HG03457 (cell line): ENCODE data around the gene DKK1.

ENCODE experiments used
- ATAC-seq: cut with Tn5 transposase; IDR thresholded peaks from one replicate; pipeline ENCODE4 v1.9.1; 2021; ENCODE audit warnings: moderate number of reproducible peaks; ENCODE audit not compliant: unreplicated experiment

DKK1 gene

GRCh38 chr10:52313933-52314821, at the start of gene DKK1:
TSS of gene DKK1 (plus strand) at chr10:52314281. CDS start at chr10:52314435, 154 bp downstream.
- ATAC-seq, result no peak

GRCh38 chr10:52265131-52265926, 48.8 kb upstream of the DKK1 start:
- ATAC-seq, result no peak

GRCh38 chr10:52266858-52267257, 47.2 kb upstream of the DKK1 start:
- no peak for ATAC-seq

- no peak for ATAC-seq
These were observed 45.3 kb upstream of the DKK1 start for GRCh38 chr10:52268790-52269189.

- no peak for ATAC-seq
These were observed 44.8 kb upstream of the DKK1 start for GRCh38 chr10:52269233-52269632.

GRCh38 chr10:52276163-52276562, 37.9 kb upstream of the DKK1 start:
- ATAC-seq, result no peak

- no peak for ATAC-seq
These were observed 37.1 kb upstream of the DKK1 start for GRCh38 chr10:52276986-52277385.

- no peak for ATAC-seq
These were observed 34.5 kb upstream of the DKK1 start for GRCh38 chr10:52279546-52279945.

- ATAC-seq, result no peak
These were observed 34.0 kb upstream of the DKK1 start for GRCh38 chr10:52280051-52280450.

GRCh38 chr10:52283174-52283573, 30.9 kb upstream of the DKK1 start:
- no peak for ATAC-seq

GRCh38 chr10:52284416-52285013, 29.6 kb upstream of the DKK1 start:
- no peak for ATAC-seq

- no peak for ATAC-seq
These were observed 26.2 kb upstream of the DKK1 start for GRCh38 chr10:52287866-52288265.

- no peak for ATAC-seq
These were observed 16.3 kb upstream of the DKK1 start for GRCh38 chr10:52297747-52298146.

GRCh38 chr10:52300599-52301277, 13.3 kb upstream of the DKK1 start:
- no peak for ATAC-seq

GRCh38 chr10:52308251-52309031, 5.6 kb upstream of the DKK1 start:
- peak; percentile 82 for ATAC-seq

- no peak for ATAC-seq
These were observed 1.2 kb upstream of the DKK1 start for GRCh38 chr10:52312942-52313255.

- no peak for ATAC-seq
These were observed 687 bp upstream of the DKK1 start for GRCh38 chr10:52313256-52313932.

GRCh38 chr10:52314822-52315552, 906 bp downstream of the DKK1 start:
- no peak for ATAC-seq

GRCh38 chr10:52316001-52316400, 1.9 kb downstream of the DKK1 start:
- no peak for ATAC-seq
